Umbilical cord (tissue), 2 donors: Measurements from ENCODE around the gene TMEM33. TPM values are rescaled to one million over a fixed set of nuclear protein-coding genes. Genes with fewer than 3 reads are reported as not detected.
"Not testable (repeated sequence)": the region's sequence is repeated elsewhere in the genome, so short reads cannot be mapped to it uniquely, and the experiment has no call there.

Experiments
- DNase-seq: peaks from one replicate; pipeline ENCODE4 v3.0.0-alpha.2; 2015; ENCODE audit warnings: low spot score
- total RNA-seq: library from RNA; depleted of rRNA; stranded (reverse); fragments of >200 nt; gene quantifications from one replicate; pipeline ENCODE4 v1.2.3, GENCODE V29; 2014; ENCODE audit warnings: low replicate concordance; ENCODE audit not compliant: insufficient read depth

Gene TMEM33, protein sequence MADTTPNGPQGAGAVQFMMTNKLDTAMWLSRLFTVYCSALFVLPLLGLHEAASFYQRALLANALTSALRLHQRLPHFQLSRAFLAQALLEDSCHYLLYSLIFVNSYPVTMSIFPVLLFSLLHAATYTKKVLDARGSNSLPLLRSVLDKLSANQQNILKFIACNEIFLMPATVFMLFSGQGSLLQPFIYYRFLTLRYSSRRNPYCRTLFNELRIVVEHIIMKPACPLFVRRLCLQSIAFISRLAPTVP
- total RNA-seq, result 30.1 TPM

DNA sequence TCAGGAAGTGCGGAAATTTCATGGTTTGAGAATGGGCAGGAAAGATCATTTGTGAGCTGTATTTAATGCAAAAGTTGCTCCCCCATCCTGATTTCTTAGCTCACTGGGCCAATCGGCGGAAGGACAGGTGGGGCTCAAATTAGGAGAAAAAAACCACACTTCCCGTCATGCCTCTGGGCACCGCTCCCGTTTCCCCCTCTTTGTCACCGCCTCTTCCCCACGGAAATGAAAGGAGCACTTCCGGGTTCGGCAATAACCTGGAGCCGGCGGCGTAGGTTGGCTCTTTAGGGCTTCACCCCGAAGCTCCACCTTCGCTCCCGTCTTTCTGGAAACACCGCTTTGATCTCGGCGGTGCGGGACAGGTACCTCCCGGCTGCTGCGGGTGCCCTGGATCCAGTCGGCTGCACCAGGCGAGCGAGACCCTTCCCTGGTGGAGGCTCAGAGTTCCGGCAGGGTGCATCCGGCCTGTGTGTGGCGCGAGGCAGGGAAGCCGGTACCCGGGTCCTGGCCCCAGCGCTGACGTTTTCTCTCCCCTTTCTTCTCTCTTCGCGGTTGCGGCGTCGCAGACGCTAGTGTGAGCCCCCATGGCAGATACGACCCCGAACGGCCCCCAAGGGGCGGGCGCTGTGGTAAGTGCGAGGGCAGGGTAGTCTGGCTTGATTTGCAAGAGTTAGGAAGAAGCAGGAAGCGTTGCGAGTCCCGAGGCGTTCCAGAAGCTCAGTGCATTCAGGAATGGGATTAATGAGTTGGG is at the start of gene TMEM33:
TSS of gene TMEM33 (plus strand) at position 529 of the 751 bp plus-strand sequence. CDS start at position 585, 56 bp downstream.
- DNase-seq, result peak; percentile 93

DNA sequence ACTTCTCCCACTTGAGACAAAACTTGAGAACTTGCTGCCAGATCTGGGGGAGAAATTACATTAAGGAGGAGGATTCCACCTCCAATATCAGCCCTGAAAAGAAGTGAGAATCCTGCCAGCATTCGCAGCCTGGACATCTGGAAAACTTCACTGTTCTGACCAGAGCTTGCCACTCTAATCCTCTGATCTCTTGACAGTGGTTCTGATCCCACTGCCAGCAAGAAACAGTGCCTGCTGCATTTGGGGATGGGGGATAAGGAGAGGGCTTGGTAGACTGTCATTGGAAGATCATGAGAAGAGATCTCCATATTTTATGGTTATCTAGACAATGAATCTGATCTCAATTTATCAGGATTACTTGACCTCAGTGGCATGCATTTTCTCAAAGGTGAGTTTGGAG is 49.8 kb upstream of the TMEM33 start:
- DNase-seq, result peak; percentile 47

DNA sequence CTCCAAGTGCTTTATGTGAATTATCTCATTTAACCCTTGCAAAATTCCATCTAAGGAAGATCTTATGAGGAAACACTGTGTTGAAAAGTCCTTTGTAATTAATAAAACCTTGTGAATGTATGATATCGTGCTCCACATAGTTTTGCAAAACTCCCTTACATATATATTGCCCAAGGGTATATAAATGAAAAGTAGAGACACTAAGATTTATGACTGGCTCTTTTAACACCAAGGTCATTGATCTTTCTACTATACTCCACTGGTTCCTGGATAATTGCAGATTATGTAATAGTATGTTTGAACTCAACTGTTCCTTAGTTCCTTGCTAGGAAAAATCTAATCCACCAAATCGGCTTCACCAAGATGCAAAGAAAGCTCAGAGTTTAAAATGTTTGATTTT is 48.0 kb upstream of the TMEM33 start:
- no peak for DNase-seq

DNA sequence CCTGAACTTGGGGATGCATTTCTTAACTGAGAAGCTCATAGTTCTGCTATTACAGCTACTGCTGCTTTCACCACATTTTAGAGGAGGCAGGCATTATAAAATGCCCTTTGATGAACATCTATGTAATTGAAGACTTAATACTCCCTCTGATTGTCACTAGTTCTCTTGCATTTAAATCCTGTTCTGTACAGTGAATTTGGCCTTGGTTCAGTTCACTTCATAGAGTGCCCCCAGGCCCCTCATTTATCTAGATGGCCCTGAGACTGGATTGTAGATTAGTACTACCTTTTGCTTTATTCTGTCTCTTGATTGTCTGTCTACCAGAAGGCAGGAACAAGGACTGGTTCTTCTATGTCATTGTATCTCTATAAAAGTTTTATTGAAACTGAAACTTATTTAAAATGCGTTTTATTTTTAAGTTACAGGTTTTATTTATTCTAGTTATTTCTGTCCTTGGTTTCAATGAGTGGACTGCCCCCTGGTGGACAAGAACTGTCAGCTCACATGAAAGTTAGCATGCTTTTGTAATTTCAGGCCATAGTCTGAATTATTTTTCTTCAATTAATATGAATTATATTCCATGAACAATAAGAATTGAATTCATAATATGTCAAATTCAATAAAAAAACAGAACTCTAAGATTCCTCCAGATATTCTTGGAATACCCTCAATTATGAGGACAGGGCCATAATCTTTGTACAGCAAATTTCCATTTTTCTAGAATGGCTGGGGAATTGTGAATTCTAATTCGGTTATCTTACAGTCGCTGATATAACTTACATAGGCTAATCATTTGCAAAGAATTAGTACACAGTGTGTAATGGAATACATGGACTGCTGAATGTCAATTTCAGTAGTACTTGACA is 47.2 kb upstream of the TMEM33 start:
- DNase-seq, result peak; percentile 44

DNA sequence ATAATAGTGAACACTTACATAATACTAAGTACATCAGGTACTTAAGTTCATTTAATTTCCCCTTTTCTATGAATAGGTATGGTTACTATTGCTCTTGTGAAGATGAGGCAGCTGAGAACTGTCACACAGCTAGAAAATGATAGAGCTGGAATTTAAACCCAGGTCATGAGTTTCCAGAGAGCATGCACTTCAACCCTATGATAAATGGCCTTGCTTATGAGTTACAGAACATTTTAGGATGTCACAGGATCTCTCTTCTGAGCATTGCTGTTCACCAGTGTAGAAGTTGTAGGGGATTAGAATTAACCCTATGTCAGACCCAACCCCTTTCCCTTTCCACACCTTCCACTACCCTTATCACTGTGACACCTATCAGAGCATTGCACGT is 46.5 kb upstream of the TMEM33 start:
- no peak for DNase-seq

DNA sequence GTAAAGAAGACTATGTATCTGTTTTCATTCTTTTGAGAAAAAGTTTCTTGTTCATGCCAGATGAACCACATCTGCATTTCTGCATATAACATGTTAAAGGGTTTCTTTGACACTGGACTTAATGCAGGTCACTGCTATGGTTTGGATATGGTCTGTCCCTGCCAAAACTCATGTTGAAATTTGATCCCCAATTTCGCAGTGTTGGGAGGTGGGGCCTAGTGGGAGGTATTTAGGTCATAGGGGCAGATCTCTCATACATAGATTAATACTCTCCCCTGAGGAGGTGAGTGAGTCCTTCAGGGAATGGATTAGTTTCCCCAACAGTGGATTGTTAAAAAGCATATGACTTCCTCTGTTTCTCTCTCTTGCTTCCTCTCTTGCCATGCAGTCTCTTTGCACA is 45.9 kb upstream of the TMEM33 start:
- no peak for DNase-seq

DNA sequence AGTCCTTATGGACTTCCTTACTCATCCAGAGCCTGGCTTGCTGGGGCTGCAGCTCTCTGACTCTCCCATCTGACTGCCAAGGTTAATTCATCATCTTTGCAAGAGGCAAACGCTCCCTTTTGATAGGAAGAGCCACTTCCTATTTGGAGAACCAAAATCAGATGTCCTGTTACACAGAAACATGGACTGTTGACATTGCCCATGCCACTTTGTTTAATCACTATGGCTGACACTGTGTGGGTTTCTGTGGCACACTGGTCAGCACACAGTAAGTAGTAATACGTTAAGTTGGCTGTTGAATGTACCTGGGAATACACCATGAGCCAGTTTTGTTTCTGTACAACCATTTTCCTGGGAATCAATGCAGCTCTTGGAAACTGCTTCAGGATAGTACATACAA is 45.1 kb upstream of the TMEM33 start:
- no peak for DNase-seq

DNA sequence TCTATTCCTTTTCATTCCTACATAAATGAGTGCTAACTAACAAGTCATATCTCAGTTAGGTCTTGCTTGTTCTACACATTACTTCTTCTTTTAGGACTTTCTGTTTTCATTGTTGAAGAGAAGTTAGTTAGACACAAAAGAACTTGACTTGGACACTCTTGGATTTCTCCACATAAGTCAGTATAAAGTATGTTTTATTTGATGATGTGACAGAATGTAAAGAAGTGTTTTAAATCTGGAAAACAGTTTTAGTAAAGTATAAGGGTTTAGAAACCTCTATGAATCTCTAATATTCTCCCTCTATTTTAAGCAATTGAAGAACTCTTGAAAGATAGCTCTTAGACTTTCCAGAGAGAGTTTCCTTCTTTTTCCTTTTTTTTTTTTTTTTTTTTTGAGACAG is 38.6 kb upstream of the TMEM33 start:
- DNase-seq, result no peak

DNA sequence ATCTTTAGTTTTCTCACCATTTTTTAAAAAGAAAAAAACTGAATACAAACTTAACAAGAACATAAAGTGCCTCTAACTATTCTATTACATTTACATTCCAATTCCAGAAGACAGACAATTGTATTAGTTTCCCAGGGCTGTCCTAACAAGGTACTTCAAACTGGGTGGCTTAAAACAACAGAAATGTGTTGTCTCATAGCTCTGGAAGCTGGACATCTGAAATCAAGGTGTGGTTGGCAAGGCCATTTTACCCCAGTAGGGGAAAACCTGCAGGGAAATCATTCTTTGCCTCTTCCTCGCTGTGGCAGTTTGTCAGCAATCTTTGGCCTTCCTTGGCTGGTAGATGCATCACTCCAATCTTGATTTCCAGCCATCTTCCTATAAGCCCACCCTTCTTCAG is 37.5 kb upstream of the TMEM33 start:
- DNase-seq, result no peak

DNA sequence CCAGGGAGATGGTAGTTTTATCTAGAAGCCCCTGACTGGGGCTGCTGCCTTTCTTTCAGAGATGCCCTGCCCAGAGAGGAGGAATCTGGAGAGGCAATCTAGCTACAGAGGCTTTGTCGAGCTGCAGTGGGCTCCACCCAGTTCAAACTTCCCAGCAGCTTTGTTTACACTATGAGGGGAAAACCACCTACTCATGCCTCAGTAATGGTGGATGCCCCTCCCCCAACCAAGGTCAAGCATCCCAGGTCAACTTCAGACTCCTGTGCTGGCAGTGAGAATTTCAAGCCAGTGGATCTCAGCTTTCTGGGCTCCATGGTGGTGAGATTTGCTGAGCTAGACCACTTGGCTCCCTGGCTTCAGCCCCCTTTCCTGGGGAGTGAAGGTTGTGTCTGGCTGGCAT is 26.1 kb upstream of the TMEM33 start:
- not testable (repeated sequence) for DNase-seq

DNA sequence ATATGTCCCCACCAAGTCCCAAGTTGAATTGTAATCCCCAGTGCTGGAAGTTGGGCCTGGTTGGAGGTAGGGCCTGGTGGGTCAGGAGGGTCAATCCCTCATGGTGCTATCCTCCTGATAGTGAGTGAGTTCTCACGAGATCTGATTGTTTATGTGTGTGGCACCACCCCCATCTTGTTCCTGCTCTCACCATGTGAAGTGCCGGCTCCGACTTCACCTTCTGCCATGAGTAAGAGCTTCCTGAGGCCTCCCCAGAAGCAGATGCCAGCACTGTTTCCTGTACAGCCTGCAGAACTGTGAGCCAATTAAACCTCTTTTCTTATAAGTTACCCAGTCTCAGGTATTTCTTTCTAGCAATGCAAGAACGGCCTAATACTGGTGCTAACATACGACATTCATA is 22.7 kb upstream of the TMEM33 start:
- no peak for DNase-seq

DNA sequence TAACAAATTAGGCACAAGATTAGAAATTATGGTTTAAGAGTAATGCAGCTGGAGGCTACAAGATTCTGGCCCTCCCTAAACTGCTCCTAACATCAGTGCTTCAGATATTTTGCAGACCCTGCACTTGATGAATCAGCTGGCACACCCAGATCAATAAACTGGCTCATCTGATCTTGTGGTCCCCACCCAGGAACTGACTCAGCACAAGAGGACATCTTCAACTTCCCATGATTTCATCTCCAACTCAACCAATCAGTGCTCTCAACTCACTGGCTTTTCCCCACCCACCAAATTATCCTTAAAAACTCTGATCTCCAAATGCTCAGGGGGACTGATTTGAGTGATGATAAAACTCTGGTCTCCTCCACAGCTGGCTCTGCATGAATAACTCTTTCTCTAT is 21.7 kb upstream of the TMEM33 start:
- DNase-seq, result no peak

DNA sequence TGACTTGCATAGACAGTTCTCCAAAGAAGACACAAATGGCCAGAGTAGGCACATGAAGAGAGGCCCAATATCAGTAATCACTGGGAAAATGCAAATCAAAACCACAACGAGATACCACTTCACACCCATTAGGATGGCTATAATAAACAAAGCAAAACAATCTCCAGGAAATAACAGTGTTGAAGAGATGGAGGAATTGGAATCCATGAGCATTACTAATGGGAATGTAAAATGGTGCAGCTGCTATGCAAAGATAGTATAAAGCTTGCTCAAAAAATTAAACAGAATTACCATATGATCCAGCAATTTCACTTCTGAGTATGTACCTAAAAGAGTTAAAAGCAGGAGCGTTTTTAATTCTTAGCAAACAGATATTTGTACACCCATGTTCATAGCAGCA is 17.0 kb upstream of the TMEM33 start:
- no peak for DNase-seq

DNA sequence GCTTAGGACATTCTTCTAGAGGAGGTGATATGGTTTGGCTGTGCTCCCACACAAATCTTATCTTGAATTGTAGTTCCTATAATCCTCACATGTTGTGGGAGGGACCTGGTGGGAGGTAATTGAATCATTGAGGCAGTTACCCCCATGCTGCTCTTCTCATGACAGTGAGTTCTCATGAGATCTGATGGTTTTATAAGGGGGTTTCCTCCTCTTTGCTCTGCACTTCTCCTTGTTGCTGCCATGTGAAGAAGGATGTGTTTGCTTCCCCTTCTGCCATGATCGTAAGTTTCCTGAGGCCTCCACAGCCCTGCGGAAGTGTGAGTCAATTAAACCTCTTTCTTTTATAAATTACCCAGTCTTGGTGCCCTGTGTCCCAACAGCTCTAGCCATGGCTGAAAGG is 14.8 kb upstream of the TMEM33 start:
- DNase-seq, result not testable (repeated sequence)

DNA sequence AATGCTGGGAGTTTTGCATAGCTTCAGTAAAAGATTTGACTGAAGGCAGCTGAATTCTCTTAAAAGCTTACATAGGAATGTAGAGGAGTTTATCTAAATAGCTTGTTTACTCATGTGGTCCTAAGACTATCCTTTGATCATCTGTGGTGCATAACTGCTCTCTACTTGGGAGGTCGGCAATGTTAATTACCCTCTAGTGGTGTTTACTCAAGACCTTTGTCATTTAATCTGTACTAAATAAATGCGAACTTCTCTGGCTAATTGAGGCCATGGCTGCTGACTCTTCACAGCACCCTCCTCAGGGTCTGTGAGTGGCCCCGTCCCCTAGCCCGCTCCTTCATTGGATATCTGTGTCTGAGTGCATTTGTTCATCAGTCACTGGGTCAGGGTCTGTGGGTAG is 13.8 kb upstream of the TMEM33 start:
- no peak for DNase-seq

DNA sequence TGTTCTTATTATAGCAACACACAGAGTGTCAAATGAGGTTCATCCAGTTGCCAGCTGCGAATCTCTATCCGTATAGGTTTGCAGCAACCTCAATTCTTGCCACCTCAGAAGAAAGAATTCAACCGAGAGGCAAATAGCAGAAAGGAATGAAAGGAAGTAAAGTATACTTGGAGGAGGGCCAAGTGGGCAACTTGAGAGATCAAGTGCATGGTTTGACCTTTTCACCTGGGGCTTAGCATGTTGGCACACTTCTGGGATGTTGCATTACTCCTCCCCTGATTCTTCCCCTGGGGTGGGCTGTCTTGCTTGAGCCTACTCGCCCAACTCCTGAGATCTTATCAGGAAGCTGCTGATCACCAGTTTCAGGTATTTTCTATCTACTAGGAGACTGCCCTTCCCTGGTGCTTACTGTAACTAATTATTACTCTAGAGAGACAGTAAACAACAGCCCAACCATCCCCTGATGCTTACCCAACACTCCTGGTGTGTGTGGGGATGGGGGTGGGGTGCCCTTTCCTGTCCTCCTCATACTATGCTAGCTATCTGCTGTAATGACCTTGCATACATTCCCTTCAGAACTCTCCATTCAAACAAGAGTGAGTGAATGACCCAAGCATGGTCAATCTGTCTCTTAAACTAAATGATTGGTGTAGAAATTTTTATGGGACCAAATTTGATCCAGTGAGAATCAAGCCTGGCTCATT is 7.3 kb upstream of the TMEM33 start:
- no peak for DNase-seq

DNA sequence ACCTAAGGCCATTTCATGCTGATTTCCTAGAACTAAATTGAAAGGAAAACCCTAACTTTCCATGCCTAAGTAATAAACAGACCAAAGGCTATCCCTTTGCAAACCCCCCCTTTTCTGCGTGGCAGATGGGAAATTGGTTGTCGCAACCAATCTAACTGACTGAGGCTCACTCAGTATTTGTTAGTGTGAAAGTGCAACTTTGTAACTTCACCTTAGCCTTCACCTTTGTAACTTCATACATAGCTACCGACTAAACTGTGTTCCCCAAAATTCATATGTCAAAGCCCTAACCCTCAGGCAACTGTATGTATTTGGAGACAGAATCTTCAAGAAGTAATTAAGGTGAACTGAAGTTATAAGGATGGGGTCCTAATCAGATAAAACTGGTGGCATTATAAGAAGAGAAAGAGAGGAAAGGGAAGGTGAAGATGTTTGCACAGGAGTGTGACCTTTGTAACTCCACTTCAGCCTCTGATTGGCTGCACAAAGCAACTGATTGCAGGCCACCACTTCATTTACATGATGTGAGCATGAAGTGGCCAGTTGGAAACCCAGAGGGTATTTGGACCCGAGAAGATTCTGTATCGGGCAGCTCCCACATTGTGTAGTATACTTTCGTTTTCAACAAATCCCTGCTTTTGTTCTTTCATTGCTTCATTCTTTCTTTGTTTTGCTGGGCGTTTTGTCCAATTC is 4.9 kb upstream of the TMEM33 start:
- DNase-seq, result no peak

DNA sequence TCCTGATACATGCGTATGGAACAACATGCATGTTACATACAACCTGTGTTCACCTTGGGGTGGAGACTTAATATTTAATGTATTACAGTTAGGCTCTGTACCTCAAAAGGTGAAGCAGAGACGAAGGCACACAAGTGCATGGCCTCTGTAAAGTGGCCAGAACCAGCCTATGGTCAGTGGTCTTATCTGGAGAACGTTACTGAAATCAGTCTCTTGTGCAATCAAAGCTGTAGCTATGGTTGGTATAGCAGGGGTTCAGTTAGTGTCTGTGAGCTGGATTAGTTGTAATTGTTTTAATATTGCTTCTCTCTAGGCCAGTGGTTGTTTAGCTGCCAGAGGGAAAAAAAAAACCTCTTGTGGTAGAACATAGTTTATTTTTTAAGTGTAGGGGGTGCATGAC is 2.2 kb upstream of the TMEM33 start:
- DNase-seq, result no peak

DNA sequence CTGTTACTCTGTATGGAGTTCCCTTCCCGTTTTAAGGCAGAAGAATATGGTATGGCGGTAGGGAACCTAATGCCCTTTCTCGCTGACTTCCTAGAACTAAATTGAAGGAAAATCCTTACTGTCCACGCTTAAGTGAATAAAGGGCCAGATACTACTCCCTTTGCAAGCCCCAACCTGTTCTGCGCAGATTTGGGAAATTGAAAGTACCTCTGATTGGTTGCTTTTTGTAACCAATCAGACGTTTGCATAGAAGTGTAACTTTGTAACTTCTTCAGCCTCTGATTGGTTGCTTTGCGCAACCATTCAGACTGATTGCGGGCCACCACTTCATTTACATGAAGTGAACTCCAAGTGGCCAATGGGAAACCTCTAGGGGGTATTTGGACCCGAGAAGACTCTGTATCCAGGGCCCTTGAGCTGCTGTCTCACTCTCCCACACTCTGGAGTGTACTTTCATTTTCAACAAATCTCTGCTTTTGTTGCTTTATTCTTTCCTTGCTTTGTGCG is 1.2 kb upstream of the TMEM33 start:
- no peak for DNase-seq

DNA sequence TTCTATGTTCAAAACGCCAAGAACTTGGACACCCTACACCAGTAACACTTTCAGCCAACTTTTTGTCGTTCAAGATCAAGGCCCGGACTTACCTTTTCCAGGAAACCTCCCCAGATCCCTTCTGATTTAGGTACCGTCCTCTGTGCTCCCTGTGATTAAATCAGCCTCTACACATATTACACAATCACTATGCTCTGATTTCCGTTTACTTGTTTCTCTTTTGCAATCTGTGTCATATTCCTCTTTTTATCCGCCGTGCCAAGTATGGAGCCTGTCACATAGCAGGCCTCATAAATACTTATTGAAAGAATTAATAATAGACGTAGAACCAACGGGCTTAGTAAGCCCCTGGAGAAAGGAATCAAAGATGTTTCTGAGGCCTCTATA is 722 bp upstream of the TMEM33 start:
- DNase-seq, result no peak

DNA sequence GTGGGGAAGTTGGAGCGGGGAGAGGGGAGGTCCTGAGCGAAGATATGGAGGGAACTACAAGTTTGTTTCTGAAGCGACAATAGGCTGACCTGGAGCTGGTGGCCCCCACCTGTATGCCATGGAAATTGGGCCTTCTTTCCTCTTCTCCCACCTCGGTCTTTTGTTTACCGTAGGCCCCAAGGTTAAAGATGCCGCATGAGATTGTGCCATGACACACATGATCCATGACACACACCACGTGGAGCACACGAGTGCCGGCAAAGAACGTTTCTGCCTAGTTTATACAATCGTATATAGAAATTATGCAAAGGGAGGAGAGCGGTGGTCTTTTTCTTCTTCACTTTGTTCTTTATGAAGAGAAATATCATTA is 408 bp downstream of the TMEM33 start:
- DNase-seq, result no peak
